ENCODE results near the gene KDM5D.
A peak's percentile ranks its signal among the peaks of the same experiment; 100 is the strongest.

The KDM5D gene

GRCh38 chrY:19744381-19745378 lies at the start of gene KDM5D:
KDM5D (minus strand) TSS chrY:19744726; CDS start chrY:19744534, 192 bp downstream.
- peak; percentile 55 for DNase-seq (ENCODE audit: low spot score)

DNA sequence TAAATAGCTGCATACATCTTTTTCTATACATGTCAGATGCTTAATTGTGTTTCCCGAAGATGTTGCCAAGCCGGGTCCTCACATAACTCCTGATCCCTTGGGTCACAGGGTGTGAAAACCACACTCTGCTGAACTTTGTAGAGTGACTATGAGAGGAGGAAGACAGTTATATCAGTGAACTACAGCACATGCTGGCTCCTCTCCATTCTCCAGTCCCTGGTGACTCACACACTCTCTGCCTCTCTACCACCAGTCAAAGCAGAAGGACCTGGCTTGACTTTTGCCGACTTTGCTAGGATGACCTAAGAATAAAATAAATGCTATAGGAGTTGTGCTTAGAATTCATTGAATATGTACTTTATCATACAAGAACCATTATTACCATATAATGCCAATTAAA lies 23.8 kb upstream of the KDM5D start:
- peak; percentile 29 for DNase-seq (ENCODE audit: low spot score)

DNA sequence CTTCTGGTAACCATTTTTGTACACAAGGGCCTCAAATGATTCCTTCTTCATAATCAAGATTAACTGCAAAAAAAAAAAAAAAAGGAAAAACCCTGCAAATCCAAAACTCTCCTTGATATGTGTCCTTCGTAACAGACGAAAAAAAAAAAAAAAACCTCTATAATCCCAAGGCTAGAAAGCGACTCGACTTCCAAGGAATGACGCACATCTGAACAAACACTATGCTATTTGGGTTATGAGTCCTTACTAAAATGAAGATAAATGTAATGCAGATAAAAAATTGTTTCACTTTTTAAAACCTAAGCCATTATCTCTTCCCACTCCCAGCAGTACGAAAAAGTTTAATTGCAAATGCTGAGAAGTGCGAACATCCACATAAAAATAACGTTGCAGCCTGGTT lies 1.2 kb downstream of the KDM5D start:
- DNase-seq (ENCODE audit: low spot score), result no peak

DNA sequence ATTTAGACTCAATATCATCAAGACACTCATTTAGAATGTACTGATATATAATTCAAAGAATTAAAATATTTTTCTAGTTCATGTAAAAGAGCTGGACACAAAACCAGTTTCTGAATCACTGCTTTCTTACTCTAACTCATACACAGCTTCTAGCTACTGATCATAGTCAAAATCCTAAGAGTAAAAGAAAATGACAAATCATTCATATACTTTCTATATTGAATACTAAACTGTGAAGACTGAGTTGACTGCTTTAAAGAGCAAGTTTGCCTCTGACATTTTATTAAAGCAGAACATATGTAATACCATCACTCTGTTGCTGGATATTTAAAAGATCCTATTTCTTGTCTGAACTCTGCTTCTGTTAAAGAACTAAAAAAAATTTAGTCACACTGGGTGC lies 2.4 kb downstream of the KDM5D start:
- DNase-seq (ENCODE audit: low spot score), result no peak

- DNase-seq (ENCODE audit: low spot score), result no peak
Observed at GRCh38 chrY:19734425-19734824, 10.1 kb downstream of the KDM5D start.

DNA sequence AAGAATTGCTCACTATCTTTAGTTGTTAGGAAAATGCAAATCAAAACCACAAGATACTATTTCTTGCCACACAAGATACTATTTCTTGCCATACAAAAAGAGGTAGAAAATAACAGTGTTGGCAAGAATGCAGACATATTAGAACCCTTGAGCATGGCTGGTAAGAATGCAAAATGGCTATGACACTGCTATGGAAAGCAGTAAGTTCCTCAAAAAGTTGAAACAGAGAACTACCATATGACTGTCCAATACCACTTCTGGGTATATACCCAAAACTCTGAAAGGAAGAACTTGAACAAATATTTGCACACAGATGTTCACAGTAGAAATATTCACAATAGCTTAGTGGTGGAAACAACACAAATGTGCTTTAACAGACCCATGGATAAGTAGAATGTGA lies 26.6 kb downstream of the KDM5D start:
- DNase-seq (ENCODE audit: low spot score), result no peak

DNA sequence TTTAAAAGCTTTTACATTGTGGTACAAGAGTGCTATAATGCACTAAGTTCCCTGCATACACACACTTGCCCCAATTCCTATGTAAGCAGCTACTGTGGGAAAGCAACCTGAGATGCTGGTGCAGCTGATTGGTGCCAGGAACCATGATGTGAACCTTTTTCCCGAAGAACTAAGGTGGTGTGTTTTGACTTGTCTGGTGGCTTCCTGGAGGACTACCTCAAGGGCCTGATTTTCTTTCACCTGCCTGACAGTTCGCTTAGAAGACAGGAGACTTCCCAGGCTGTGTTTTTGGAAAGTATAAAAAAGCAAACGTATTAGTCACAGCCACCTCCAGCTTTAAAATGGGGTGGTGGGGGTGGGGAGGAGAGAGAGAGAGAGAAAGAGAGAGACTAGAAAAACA lies 27.4 kb downstream of the KDM5D start:
- DNase-seq (ENCODE audit: low spot score), result no peak

DNA sequence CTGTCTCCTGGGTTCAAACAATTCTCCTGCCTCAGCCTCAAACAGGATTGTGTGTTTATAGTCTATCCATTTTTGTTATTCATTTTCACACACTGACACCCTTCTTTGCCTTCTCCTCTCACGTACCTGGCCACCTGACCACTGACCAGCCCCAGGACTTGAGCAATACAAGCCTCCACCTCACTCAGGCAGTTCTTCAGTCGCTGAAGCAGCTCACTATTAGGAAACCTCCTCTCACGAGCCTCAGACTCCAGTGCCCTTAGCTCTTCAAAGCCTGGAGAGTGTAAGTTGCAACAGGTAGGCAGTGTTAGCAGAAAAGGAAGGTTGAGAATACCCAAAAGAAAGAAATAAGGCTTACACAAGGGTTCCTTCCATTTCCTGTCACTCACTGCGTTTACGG lies 29.3 kb downstream of the KDM5D start:
- DNase-seq (ENCODE audit: low spot score), result no peak

GRCh38 chrY:19713430-19713829 lies 31.1 kb downstream of the KDM5D start:
- no peak for DNase-seq (ENCODE audit: low spot score)

- no peak for DNase-seq (ENCODE audit: low spot score)
Observed at GRCh38 chrY:19706273-19706672, 38.3 kb downstream of the KDM5D start.

GRCh38 chrY:19698495-19698894 lies 46.0 kb downstream of the KDM5D start:
- DNase-seq (ENCODE audit: low spot score), result no peak

GRCh38 chrY:19680821-19681220 lies 63.7 kb downstream of the KDM5D start:
- no peak for DNase-seq (ENCODE audit: low spot score)

Measured in AG20443 (cell line).